Tibial nerve (tissue), 4 donors: ENCODE measurements around the gene ASPSCR1.

ENCODE experiments used
- EP300 ChIP-seq, 2 donors: sonication (generic); formaldehyde crosslinking; IDR thresholded peaks; one replicate each; pipeline ENCODE4 v1.6.1; 2017; ENCODE audit warnings: antibody characterized with exemption in 2 of 2, mild to moderate bottlenecking in 1 of 2
- TF ChIP-seq, protein P1 (sequence below), 5 experiments: fragments of 200-600 bp in 3 of 5; fragments of 450-650 bp in 2 of 5; sonication (generic) in 3 of 5; IDR thresholded peaks; one replicate each; pipeline ENCODE4 v1.5.1; 2016 to 2019; ENCODE audit warnings: antibody characterized with exemption in 5 of 5, mild to moderate bottlenecking in 3 of 5, moderate library complexity in 2 of 5

DNA sequence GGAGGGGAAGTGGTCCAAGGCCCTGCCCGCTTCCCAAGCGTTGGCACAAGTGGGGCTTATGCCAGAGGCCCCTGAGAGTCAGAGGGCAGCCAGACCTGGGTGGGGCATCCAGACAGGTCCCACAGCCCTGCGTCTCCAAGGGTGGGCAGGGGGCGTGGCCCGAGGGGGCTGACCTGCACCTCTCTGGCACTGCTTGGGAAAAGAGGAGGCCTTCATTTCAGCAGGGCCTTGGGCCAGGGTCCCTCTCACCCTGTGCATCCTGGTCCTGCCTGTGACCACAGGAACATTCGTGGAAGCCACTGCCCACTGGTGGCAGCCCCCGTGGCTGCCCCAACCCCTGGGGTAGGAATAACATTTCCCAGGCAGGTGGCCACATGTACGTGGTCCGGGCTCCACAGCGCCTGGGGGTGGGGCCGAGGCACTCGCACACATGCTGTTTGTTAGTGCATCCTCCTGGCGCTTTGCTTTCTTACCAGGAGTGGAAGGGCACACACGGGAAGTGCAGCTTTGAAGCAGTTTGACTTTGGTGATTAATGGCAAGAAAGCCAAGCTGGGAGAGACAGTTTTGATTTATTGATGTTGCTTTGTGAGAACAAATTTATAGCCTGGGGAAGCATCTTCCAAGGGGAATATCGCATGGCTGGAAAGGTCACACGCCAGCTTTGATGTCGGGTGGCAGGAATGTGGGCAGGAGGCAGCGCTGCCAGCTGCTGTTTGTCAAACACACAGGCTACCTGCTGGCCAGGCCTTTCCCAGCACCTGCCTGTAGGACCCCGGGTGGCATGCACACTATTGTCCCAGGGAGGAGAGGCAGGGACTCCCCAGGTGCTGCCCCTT is 40.9 kb downstream of the ASPSCR1 start:
- TF ChIP-seq, protein P1, sequence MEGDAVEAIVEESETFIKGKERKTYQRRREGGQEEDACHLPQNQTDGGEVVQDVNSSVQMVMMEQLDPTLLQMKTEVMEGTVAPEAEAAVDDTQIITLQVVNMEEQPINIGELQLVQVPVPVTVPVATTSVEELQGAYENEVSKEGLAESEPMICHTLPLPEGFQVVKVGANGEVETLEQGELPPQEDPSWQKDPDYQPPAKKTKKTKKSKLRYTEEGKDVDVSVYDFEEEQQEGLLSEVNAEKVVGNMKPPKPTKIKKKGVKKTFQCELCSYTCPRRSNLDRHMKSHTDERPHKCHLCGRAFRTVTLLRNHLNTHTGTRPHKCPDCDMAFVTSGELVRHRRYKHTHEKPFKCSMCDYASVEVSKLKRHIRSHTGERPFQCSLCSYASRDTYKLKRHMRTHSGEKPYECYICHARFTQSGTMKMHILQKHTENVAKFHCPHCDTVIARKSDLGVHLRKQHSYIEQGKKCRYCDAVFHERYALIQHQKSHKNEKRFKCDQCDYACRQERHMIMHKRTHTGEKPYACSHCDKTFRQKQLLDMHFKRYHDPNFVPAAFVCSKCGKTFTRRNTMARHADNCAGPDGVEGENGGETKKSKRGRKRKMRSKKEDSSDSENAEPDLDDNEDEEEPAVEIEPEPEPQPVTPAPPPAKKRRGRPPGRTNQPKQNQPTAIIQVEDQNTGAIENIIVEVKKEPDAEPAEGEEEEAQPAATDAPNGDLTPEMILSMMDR (IDR thresholded peaks at IDR 0.05): no peak
- TF ChIP-seq EP300 (IDR thresholded peaks at IDR 0.05): no peak
